Suppressor macrophage (primary cell): ENCODE measurements around the gene PRPSAP2.

ENCODE experiments used
- DNase-seq, 4 experiments: peaks; one replicate each; pipeline ENCODE4 v3.0.0-alpha.2; 2020 to 2022

PRPSAP2 gene

GRCh38 chr17:18963126-18964017 is 105.4 kb downstream of the PRPSAP2 start:
- DNase-seq: no peak

DNA sequence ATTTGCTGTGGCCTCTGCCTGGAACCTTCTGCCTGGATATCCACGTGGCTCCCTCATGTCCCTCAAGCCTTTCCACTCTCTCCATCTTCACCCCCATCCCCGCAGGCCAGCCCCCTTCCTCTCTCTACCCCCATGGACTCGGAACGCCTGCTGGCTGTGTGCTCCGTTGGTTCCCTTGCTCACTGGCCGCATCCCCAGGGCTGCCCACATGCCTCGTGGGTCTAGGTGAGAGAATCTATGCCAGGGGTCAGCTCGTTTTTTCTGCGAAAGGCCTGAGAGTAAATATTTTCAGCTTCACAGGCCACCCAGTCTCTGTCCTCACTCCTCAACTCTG is 106.1 kb downstream of the PRPSAP2 start:
- DNase-seq: no peak

DNA sequence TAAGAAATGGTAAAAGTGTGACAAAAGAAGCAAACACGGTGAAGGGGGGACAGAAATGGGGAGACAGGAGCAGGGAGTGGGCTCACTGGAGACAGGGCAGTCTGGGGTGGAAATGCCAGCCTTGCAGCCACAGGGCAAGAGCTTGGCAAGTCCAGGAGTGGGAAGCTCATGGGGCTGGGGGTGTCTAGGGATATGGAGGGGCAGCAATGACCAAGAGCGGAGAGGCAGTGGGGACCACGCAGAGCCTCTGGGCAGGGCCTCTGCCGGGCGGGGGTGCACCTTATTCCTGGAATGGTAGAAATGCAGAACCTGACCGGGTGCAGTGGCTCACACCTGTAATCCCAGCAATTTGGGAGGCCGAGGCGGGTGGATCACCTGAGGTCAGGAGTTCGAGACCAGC is 106.6 kb downstream of the PRPSAP2 start:
- DNase-seq: no peak

- no peak for DNase-seq
Measured at GRCh38 chr17:18965530-18966236, 107.8 kb downstream of the PRPSAP2 start.

GRCh38 chr17:18966831-18967624 is 109.1 kb downstream of the PRPSAP2 start:
- no peak for DNase-seq

GRCh38 chr17:18967916-18968315 is 110.0 kb downstream of the PRPSAP2 start:
- no peak for DNase-seq

DNA sequence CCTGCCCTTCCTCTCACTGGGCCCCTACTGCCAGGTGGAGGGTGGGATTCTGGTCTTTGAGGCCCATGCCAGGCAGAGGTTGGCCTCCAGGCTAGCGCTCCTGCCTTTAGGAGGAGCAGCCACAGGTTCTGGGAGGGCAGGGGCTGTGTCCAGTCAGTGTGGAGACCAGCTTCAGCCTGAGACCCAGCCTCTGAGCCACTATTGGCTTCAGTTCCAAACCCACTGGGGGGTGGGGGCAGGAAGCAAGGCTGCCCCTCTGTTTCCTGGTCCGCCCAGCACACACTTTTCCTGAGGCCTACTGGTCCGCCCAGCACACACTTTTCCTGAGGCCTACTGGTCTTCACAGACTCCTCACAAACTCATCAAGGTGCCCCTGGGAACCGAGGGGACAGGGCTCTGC is 110.4 kb downstream of the PRPSAP2 start:
- no peak for DNase-seq

- peak in 3 of 4 experiments; percentile 22 to 48 (median 41) for DNase-seq
Measured at GRCh38 chr17:18968945-18969887, 111.3 kb downstream of the PRPSAP2 start.

DNA sequence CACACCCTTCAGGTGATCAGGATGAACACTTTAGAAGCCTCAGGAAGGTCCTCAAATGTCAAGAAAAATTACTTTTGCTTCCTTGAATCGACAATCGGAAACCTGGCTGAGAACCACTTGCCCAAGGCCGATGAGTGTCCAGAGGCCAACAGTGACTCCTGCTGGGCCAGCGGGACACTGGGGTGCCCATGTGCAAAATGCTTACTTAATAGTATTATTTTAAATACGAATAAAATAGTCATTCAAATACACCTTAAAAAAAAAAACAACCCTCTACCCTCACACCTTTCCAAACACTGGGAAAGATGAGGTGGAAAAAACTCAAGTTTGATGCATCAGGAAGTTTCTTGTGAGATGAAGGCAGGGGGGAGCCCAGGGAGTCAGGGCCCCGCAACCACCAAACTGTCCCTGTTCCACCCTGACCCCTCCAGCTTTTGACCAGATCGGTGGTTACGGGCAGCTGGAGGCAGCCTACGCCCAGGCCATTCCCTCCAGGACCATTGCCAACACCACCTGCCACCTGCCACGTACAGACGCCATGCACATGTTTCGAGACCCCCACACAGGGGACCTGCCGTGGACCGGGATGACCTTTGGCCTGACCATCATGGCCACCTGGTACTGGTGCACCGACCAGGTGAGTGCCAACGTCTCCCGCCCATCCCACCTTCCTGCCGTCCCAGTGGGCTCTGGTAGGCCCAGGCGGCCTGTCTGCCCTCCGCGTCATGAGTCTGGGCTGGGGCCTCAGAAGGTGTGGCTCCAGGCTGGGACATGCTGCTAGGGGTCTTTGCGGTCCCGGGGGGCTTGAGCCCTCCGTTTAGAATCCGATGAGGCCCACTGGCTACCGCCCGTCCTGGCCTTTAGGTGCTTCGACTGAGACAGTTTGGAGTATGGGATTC is 112.9 kb downstream of the PRPSAP2 start:
- DNase-seq: no peak

DNA sequence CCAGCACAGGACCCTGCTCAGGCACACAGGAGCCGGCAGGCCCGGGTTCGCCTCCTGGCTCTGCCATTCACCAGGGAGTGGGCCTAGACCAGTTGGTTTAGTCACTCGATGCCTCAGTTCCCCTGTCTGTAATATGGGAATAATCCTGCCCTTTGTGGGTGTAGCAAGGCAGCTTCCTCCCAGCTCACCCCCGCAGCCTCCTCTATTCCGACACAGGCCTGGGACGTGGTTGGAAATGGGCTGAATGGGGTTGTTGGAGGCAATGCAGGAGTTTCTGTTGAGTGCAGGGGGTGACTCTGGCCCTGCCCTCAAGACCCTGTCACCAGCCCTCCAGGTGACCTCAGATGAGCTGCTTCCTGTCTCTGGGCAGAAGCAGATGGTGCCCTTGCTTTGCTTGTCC is 113.9 kb downstream of the PRPSAP2 start:
- no peak for DNase-seq

GRCh38 chr17:18974407-18975149 is 116.6 kb downstream of the PRPSAP2 start:
- DNase-seq: peak in 1 of 4 experiments; percentile 19

DNA sequence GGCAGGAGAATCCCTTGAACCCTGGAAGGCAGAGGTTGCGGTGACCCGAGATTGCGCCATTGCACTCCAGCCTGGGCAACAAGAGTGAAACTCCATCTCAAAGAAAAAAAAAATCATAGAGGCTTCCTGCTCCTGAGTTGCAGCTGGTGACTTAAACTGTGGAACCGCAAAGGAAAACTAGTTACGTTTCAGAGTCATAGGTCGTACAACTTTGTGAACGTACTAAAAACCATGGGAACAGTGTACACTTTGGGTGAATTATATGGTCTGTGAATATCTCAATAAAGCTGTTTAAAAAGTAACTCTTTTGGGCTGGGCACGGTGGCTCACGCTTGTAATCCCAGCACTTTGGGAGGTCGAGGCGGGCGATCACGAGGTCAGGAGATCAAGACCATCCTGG is 117.7 kb downstream of the PRPSAP2 start:
- no peak for DNase-seq

DNA sequence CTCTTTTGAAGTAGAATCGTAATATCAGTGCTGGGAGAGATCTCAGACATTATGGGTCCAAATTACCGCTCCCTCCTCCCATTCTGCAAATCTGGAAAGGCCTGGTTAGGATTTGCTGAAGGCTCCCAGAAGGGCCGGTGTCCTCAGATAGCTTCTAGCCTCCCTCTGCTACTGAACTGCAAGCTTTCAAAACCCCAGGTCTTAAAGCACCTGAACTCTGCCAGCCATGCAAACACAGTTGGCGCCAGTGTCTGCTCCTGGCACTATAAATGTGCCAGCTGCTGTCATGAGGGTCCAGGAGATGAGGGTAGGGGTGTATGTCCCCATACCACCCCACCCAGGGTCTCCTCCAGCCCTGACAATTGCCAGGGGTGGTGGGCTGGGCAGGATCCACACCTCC is 118.3 kb downstream of the PRPSAP2 start:
- DNase-seq: no peak

DNA sequence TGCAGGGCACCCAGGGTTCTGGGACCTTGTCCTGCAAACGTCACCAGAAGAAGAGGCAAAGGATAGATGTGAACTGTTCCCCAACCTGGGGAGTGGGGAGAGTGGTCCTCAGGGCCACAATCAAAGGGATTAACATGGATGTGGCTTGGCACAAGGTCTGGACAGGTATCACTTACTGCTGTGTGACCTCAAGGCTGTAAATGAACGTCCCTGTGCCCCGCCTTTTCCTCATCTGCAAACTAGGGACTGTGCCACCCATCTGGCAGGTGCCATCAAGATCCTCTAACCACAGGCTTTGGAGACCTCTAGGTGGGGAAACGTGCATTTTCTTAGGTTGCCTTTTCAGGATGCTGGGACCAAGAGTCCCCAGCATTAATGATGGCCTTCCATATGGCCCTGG is 119.1 kb downstream of the PRPSAP2 start:
- DNase-seq: no peak

DNA sequence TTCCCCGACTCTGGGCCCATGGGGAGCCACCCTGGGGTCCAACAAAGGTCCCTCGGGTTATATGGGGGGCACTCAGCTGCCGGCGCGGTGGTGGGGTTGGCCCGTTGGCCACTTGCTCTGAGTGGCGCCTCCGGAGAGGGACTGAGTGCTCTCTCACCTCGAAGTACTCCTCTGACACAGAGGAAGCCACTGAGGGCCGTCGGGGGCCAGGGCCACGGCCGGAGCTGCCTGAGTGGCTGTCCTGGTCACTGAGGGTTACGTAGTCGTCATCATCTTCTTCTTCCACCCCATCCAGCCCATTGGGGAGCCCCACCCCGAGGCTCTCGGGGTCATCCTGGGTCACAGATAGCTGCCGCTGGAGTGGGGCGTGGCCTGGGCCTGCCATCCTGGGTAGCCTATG is 119.7 kb downstream of the PRPSAP2 start:
- DNase-seq: no peak

DNA sequence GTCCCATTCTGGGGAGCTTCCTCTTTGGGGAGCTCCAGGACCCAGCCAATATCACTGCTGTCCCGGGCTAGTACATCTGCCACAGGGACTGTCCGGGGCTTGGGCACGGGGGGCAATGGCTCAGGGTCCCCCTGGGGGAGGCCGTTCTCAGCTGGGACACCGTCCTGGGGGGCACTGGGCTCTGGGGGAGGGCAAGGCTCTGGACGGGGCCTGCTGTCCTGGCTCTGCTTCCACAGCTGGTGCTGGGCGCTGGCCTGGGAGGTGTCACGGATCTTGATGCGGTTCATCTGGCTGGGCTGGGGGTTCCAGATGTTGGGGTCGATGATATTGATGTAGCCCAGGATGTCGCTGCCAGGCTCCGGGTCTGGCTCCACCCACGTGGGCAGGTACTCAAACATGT is 120.1 kb downstream of the PRPSAP2 start:
- no peak for DNase-seq

GRCh38 chr17:18978655-18979054 is 120.7 kb downstream of the PRPSAP2 start:
- DNase-seq: no peak
